Activated gamma-delta T cell treated with Interleukin-2 at 50 U/mL for 16 hours (primary cell): ENCODE data around the gene PLEKHG4B.
"Not testable (repeated sequence)": the region's sequence is repeated elsewhere in the genome, so short reads cannot be mapped to it uniquely, and the experiment has no call there.

ENCODE experiments used
- DNase-seq: peaks from one replicate; pipeline ENCODE4 v3.0.0-alpha.2; 2020

Gene PLEKHG4B

GRCh38 chr5:159448-160172, 67.6 kb downstream of the PLEKHG4B start:
- DNase-seq: no peak

GRCh38 chr5:160173-160510, 68.2 kb downstream of the PLEKHG4B start:
- no peak for DNase-seq

GRCh38 chr5:160921-161802, 69.2 kb downstream of the PLEKHG4B start:
- DNase-seq: no peak

- DNase-seq: no peak
Observed at GRCh38 chr5:161803-162110, 69.8 kb downstream of the PLEKHG4B start.

- DNase-seq: no peak
Observed at GRCh38 chr5:162190-162564, 70.2 kb downstream of the PLEKHG4B start.

- DNase-seq: no peak
Observed at GRCh38 chr5:162565-163337, 70.8 kb downstream of the PLEKHG4B start.

- no peak for DNase-seq
Observed at GRCh38 chr5:163338-163620, 71.3 kb downstream of the PLEKHG4B start.

GRCh38 chr5:163841-164240, 71.9 kb downstream of the PLEKHG4B start:
- no peak for DNase-seq

GRCh38 chr5:164244-164643, 72.3 kb downstream of the PLEKHG4B start:
- no peak for DNase-seq

- not testable (repeated sequence) for DNase-seq
Observed at GRCh38 chr5:164783-165182, 72.8 kb downstream of the PLEKHG4B start.

GRCh38 chr5:166441-167372, 74.7 kb downstream of the PLEKHG4B start:
- DNase-seq: no peak

GRCh38 chr5:167511-167910, 75.5 kb downstream of the PLEKHG4B start:
- no peak for DNase-seq

GRCh38 chr5:167982-168660, 76.2 kb downstream of the PLEKHG4B start:
- no peak for DNase-seq

GRCh38 chr5:169071-169727, 77.2 kb downstream of the PLEKHG4B start:
- DNase-seq: no peak

- DNase-seq: no peak
Observed at GRCh38 chr5:169728-170094, 77.7 kb downstream of the PLEKHG4B start.

- DNase-seq: no peak
Observed at GRCh38 chr5:170971-171800, 79.2 kb downstream of the PLEKHG4B start.

GRCh38 chr5:171801-172331, 79.9 kb downstream of the PLEKHG4B start:
- DNase-seq: no peak

GRCh38 chr5:172421-172820, 80.5 kb downstream of the PLEKHG4B start:
- no peak for DNase-seq

- no peak for DNase-seq
Observed at GRCh38 chr5:172841-173251, 80.9 kb downstream of the PLEKHG4B start.
